ENCODE data around the gene CLCN6.
"Not testable (repeated sequence)": the region's sequence is repeated elsewhere in the genome, so short reads cannot be mapped to it uniquely, and the experiment has no call there.

CLCN6 gene

GRCh38 chr1:11799896-11800295 is 6.1 kb upstream of the CLCN6 start:
- intact Hi-C loops (cut with DNase I; ENCODE audit: low total_unique reads) = loop anchor here (10.0 kb wide), 1 partner anchor 145 kb away; the partner anchor contains the start of genes FBXO2 and FBXO44
- H3K36me3 ChIP-seq = peaks cover 28 to 51% (median 39%) of the 10 kb centered on the region in 3 donors
- DNase-seq = peak in 1 of 2 donors; percentile 38
- no peak for TF ChIP-seq CTCF (IDR thresholded peaks at IDR 0.05)
- H3K27ac ChIP-seq = peak overlapping the region in 1 of 2 donors; percentile 32
- H3K4me3 ChIP-seq = no peak overlapping the region
- no peaks in the 10 kb centered on the region for H3K9me3 ChIP-seq
- H3K4me1 ChIP-seq = peaks cover 0 to 60% (median 33%) of the 10 kb centered on the region in 4 donors
- H3K27me3 ChIP-seq = no peaks in the 10 kb centered on the region

DNA sequence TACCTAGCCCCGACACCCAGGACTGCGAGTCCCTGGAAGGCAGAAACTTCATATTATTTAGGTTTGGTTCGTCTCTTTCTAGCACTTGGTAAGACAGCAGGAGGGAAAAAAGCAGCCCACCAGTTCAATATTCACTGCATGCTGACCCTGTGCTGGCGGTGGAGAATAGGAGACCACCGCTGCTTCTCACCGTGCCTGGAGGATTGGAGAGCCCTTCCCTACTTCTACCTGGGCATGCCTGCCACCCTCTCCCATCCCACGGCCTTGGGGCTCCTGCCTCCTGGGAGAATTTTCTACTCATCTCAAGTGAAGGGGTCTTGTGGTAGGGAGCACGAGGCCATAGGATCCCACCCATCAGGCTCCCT is 5.6 kb upstream of the CLCN6 start:
- Histone ChIP-seq H3K4me3 (no peak overlapping the region), H3K27me3 (no peaks in the 10 kb centered on the region), H3K9me3 (no peaks in the 10 kb centered on the region), H3K4me1 (peaks cover 0 to 63% (median 36%) of the 10 kb centered on the region in 4 donors), H3K36me3 (peaks cover 23 to 46% (median 34%) of the 10 kb centered on the region in 3 donors), H3K27ac (peak overlapping the region in 1 of 2 donors; percentile 32)
- no peak for DNase-seq
- TF ChIP-seq CTCF (IDR thresholded peaks at IDR 0.05) = no peak
- intact Hi-C loops (cut with DNase I; ENCODE audit: low total_unique reads) = loop anchor here (10.0 kb wide), 1 partner anchor 146 kb away; the partner anchor contains the start of genes FBXO2 and FBXO44

- Histone ChIP-seq H3K36me3 (peaks cover 18 to 41% (median 29%) of the 10 kb centered on the region in 3 donors), H3K27ac (peak overlapping the region in 1 of 2 donors; percentile 32)
- intact Hi-C loops (cut with DNase I; ENCODE audit: low total_unique reads) = loop anchor here (10.0 kb wide), 1 partner anchor 146 kb away; the partner anchor contains the start of genes FBXO2 and FBXO44
These were observed 5.1 kb upstream of the CLCN6 start for GRCh38 chr1:11800756-11801433.

GRCh38 chr1:11802616-11802972 is 3.4 kb upstream of the CLCN6 start:
- peak overlapping the region; percentile 97 for H3K27ac ChIP-seq
- H3K9me3 ChIP-seq = no peaks in the 10 kb centered on the region
- H3K27me3 ChIP-seq = no peaks in the 10 kb centered on the region
- TF ChIP-seq CTCF (IDR thresholded peaks at IDR 0.05) = no peak
- intact Hi-C loops (cut with DNase I; ENCODE audit: low total_unique reads) = loop anchor here (10.0 kb wide), 1 partner anchor 148 kb away; the partner anchor contains the start of genes FBXO2 and FBXO44
- H3K4me3 ChIP-seq = peak overlapping the region; percentile 72 to 74
- DNase-seq = peak; percentile 59 to 74
- H3K36me3 ChIP-seq = peaks cover 15 to 34% (median 23%) of the 10 kb centered on the region in 3 donors
- H3K4me1 ChIP-seq = peaks cover 0 to 57% (median 39%) of the 10 kb centered on the region in 4 donors

More at GRCh38 chr1:11800756-11801433, 5.1 kb upstream of the CLCN6 start:
- no peaks in the 10 kb centered on the region for H3K9me3 ChIP-seq
- TF ChIP-seq CTCF (IDR thresholded peaks at IDR 0.05) = no peak
- H3K27me3 ChIP-seq = no peaks in the 10 kb centered on the region
- H3K4me1 ChIP-seq = peaks cover 0 to 63% (median 37%) of the 10 kb centered on the region in 4 donors
- DNase-seq = no peak
- no peak overlapping the region for H3K4me3 ChIP-seq

DNA sequence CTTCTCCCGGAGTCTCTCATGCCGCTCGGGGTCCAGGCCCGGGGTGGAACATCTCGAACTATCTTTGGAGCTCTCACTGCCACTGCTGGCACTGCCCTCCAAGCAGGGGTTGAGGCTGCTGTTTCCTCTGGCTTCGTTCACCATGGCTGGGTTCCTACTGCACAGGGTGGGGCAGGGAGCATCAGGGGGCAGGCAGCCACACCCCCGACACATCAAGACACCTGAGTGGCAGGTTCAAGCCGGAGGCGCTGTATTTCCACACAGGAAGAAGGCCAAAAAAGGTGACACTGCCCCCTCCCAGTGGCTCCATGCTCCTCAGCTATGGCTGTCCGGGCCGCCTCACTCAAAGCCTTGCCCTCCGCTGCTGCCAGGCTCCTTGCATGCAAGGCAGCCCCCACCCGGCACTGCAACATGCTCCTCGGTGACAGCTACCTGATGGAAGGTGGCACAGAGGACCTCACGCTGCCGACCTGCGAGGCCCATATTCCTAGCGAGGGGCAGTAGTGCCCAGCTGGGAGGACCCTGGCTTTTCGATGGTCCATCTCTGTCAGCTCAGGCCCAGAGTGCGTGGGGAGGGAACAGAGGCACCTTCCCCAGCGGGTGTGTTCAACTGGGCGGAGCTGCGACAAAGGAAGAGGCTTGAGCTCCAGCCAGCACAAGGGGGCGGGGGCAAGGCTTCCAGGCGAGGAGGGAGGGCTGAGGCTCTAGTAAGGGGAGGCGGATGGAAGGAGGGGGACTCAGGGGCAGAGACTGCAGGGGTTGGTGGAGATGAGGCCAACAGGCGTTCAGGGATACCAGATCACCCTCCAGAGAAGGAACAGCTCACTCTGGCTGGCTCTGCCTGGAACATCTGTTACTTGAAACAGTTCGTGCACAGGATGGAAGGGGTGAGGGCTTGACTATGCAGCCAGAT is 2.8 kb upstream of the CLCN6 start:
- TF ChIP-seq CTCF (IDR thresholded peaks at IDR 0.05) = no peak
- Histone ChIP-seq H3K4me3 (peak overlapping the region; percentile 72 to 74), H3K4me1 (peaks cover 0 to 57% (median 40%) of the 10 kb centered on the region in 4 donors), H3K27me3 (no peaks in the 10 kb centered on the region), H3K36me3 (peaks cover 15 to 34% (median 23%) of the 10 kb centered on the region in 3 donors), H3K9me3 (no peaks in the 10 kb centered on the region), H3K27ac (peak overlapping the region; percentile 97)
- intact Hi-C loops (cut with DNase I; ENCODE audit: low total_unique reads) = loop anchor here (10.0 kb wide), 1 partner anchor 148 kb away; the partner anchor contains the start of genes FBXO2 and FBXO44
- peak; percentile 96 to 98 for DNase-seq

DNA sequence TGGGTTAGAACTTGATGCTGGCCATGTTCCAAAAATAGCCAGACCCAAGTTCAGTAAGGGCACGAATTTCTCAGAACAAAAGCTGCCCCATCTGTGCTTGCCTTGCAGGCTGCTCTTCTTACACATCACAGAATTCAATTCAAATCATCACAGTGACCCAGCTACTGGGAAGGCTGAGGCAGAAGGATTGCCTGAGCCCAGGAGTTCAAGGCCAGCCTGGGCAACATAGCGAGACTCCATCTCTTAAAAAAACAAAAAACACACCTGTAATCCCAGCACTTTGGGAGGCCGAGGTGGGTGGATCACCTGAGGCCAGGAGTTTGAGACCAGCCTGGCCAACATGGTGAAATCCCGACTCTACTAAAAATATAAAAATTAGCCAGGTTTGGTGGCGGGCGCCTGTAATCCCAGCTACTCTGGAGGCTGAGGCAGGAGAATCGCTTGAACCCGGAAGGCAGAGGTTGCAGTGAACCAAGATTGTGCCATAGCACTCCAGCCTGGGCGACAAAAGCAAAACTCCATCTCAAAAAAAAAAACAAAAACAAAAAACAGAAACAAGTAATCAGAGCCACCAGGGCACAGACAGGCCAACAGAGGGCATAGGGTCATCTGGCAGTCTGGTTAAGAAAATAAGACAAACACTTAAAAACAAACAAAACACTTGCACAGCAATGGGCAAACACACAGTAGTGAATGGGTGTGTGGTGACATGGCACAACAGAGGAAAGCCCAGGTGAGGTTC is 1.9 kb upstream of the CLCN6 start:
- H3K9me3 ChIP-seq, H3K27me3 ChIP-seq: not testable (repeated sequence)
- Histone ChIP-seq H3K36me3 (peaks cover 15 to 29% (median 20%) of the 10 kb centered on the region in 3 donors), H3K4me1 (peaks cover 0 to 62% (median 43%) of the 10 kb centered on the region in 4 donors), H3K4me3 (peak overlapping the region; percentile 72 to 74), H3K27ac (peak overlapping the region; percentile 97)
- DNase-seq = peak in 1 of 2 donors; percentile 61
- intact Hi-C loops (cut with DNase I; ENCODE audit: low total_unique reads) = loop anchor here (10.0 kb wide), 1 partner anchor 149 kb away; the partner anchor contains the start of genes FBXO2 and FBXO44
